Calu3 (cell line): ENCODE data around the gene DYSF. TPM values are rescaled to one million over a fixed set of nuclear protein-coding genes. Genes with fewer than 3 reads are reported as not detected.
A peak's percentile ranks its signal among the peaks of the same experiment; 100 is the strongest.

Experiments used
- BruUV-seq: library from RNA; stranded (reverse); fragments of 400-500 nt; replicated peaks from 2 replicates; lab custom pipeline; 2021; lab: Mats Ljungman, UMichigan
- CTCF ChIA-PET: fragments of 300-600 bp; sonication (Branson Sonifier 250); formaldehyde crosslinking; loops from one replicate; lab custom pipeline; 2022; ENCODE audit warnings: antibody characterized with exemption; lab: Charles Lee
- DNase-seq: peaks from one replicate; pipeline ENCODE4 v3.0.0; 2022
- H3K27ac Mint-ChIP-seq: one replicate; pipeline ENCODE4 v1.8.0; 2022; ENCODE audit warnings: mixed read lengths; ENCODE audit not compliant: unreplicated experiment
- H3K27me3 Mint-ChIP-seq: one replicate; pipeline ENCODE4 v1.8.0; 2022; ENCODE audit warnings: mixed read lengths; ENCODE audit not compliant: unreplicated experiment
- H3K36me3 Mint-ChIP-seq: one replicate; pipeline ENCODE4 v1.8.0; 2022; ENCODE audit warnings: mild to moderate bottlenecking, moderate library complexity, mixed read lengths; ENCODE audit not compliant: insufficient read depth, unreplicated experiment
- H3K4me1 Mint-ChIP-seq: one replicate; pipeline ENCODE4 v1.8.0; 2022; ENCODE audit warnings: mild to moderate bottlenecking, low read depth, mixed read lengths; ENCODE audit not compliant: unreplicated experiment
- H3K4me3 Mint-ChIP-seq: one replicate; pipeline ENCODE4 v1.8.0; 2022; ENCODE audit warnings: mild to moderate bottlenecking, low read depth, moderate library complexity, mixed read lengths; ENCODE audit not compliant: unreplicated experiment
- H3K9me3 Mint-ChIP-seq: one replicate; pipeline ENCODE4 v1.8.0; 2022; ENCODE audit warnings: low read depth, mixed read lengths; ENCODE audit not compliant: unreplicated experiment
- CTCF ChIP-seq: fragments of 200-600 bp; IDR thresholded peaks from one replicate; pipeline ENCODE4 v1.8.0; 2022; ENCODE audit warnings: antibody characterized with exemption; ENCODE audit not compliant: unreplicated experiment
- intact Hi-C: fragments of 100-400 bp; cut with micrococcal nuclease; formaldehyde crosslinking; loops from one replicate; pipeline ENCODE4 v1.10.0; 2022; ENCODE audit not compliant: unreplicated experiment
- total RNA-seq: library from RNA; stranded (reverse); gene quantifications from 2 replicates; pipeline ENCODE4 v1.2.3, GENCODE V29; 2022

The DYSF gene
- total RNA-seq, 1 experiment from 2014 or later: 3.2 TPM

- Mint-ChIP-seq H3K4me1 (peaks cover 14% of the 10 kb centered on the region), H3K4me3 (no peak overlapping the region), H3K9me3 (no peaks in the 10 kb centered on the region), H3K27ac (no peak overlapping the region), H3K27me3 (peaks cover 19% of the 10 kb centered on the region), H3K36me3 (no peaks in the 10 kb centered on the region)
- no peak for TF ChIP-seq CTCF
- intact Hi-C loops: no loop called here
- no peak for DNase-seq
- BruUV-seq: no TSS peak
- CTCF ChIA-PET: no interaction called here
Measured at GRCh38 chr2:71540818-71541217, 87.5 kb downstream of the DYSF start.

GRCh38 chr2:71544919-71545571 lies 91.7 kb downstream of the DYSF start:
- Mint-ChIP-seq H3K9me3 (no peaks in the 10 kb centered on the region), H3K27ac (peak overlapping the region; percentile 15), H3K4me1 (peaks cover 17% of the 10 kb centered on the region), H3K4me3 (peak overlapping the region; percentile 54), H3K27me3 (peaks cover 57% of the 10 kb centered on the region), H3K36me3 (no peaks in the 10 kb centered on the region)
- BruUV-seq: no TSS peak
- TF ChIP-seq CTCF: no peak
- CTCF ChIA-PET: interaction anchor here (0.5 to 1.3 kb wide), 3 partner anchors 10 to 22 kb away, joined by 3 to 7 read pairs (median 3); no protein-coding TSS in a partner anchor
- DNase-seq: no peak
- intact Hi-C loops: loop anchor here (5.0 kb wide), 3 partner anchors 252 to 1032 kb away; no protein-coding TSS in a partner anchor

- Mint-ChIP-seq H3K27ac (no peak overlapping the region), H3K36me3 (no peaks in the 10 kb centered on the region), H3K27me3 (peaks cover 64% of the 10 kb centered on the region), H3K4me3 (peak overlapping the region; percentile 54), H3K4me1 (peaks cover 17% of the 10 kb centered on the region), H3K9me3 (no peaks in the 10 kb centered on the region)
- peak; percentile 74 for TF ChIP-seq CTCF
- CTCF ChIA-PET: interaction anchor here (0.5 to 0.6 kb wide), 2 partner anchors 21 to 22 kb away, joined by 3 read pairs; no protein-coding TSS in a partner anchor
- no TSS peak for BruUV-seq
- intact Hi-C loops: loop anchor here (5.0 kb wide), 3 partner anchors 252 to 1032 kb away; no protein-coding TSS in a partner anchor
- DNase-seq: peak; percentile 59
Measured at GRCh38 chr2:71545572-71546274, 92.4 kb downstream of the DYSF start.

GRCh38 chr2:71546275-71546638 lies 92.9 kb downstream of the DYSF start:
- H3K36me3 Mint-ChIP-seq: no peaks in the 10 kb centered on the region
- intact Hi-C loops: loop anchor here (5.0 kb wide), 3 partner anchors 251 to 1031 kb away; no protein-coding TSS in a partner anchor
- CTCF ChIA-PET: interaction anchor here (0.5 kb wide), 1 partner anchor 21 kb away, joined by 3 read pairs; no protein-coding TSS in a partner anchor
- H3K4me3 Mint-ChIP-seq: no peak overlapping the region
- H3K27ac Mint-ChIP-seq: no peak overlapping the region
- DNase-seq: no peak
- no peak for TF ChIP-seq CTCF
- H3K9me3 Mint-ChIP-seq: no peaks in the 10 kb centered on the region
- H3K27me3 Mint-ChIP-seq: peaks cover 69% of the 10 kb centered on the region
- H3K4me1 Mint-ChIP-seq: peaks cover 17% of the 10 kb centered on the region
- BruUV-seq: no TSS peak
